ENCODE results near the gene NTRK3.

- TF ChIP-seq CTCF (IDR thresholded peaks at IDR 0.05; ENCODE audit: low read depth, low read length) = no peak
- TF ChIP-seq EZH2phosphoT487 (IDR thresholded peaks at IDR 0.05; ENCODE audit: low read depth) = no peak
These were observed 316.6 kb downstream of the NTRK3 start for GRCh38 chr15:87939848-87940457.
